ENCODE data around the gene CTU1. TPM values are rescaled to one million over a fixed set of nuclear protein-coding genes. Genes with fewer than 3 reads are reported as not detected.

Gene CTU1
- total and polyA plus RNA-seq, 4 donors = 2.5 to 9.8 (median 3.8) TPM

DNA sequence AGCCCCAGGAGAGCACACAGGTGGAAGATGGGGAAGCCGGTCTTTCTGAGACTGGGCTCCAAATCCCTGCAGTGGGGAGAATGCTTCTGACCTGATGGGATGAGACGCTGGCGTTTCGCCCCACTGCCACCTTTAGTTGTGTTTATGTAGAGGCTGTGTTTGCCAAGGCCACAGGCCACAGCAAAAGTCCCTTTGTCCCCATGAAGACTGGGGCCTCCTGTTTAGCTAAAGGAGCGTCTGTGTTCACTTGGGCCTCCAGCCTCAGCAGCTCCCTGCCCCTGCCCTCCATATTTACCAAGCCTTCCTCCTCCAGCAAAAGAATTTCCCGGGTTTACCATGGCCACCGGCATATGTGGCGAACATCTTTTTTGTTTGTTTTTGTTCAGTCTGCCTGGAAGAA lies 15.1 kb downstream of the CTU1 start:
- H3K9me3 ChIP-seq (ENCODE audit: control insufficient read depth in 4 of 4, insufficient read depth in 3 of 4, low read length in 3 of 4) = no peaks in the 10 kb centered on the region
- H3K4me1 ChIP-seq (ENCODE audit: control insufficient read depth in 5 of 5, insufficient read depth in 5 of 5, low read length in 5 of 5) = peaks cover 0 to 8% (median 0%) of the 10 kb centered on the region in 5 donors
- H3K9ac ChIP-seq (ENCODE audit: insufficient read depth in 1 of 2, low read length in 2 of 2) = no peak overlapping the region
- H3K27me3 ChIP-seq (ENCODE audit: control insufficient read depth in 3 of 3, insufficient read depth in 3 of 3, low read length in 2 of 3) = no peaks in the 10 kb centered on the region
- no peak overlapping the region for H3K4me3 ChIP-seq
- no peak overlapping the region for H3K27ac ChIP-seq (ENCODE audit: low read depth in 1 of 2, low read length in 1 of 2)
- 68 to 83% methylated on average over 8 of the region's 8 CpGs for WGBS, 2 donors
- H3K36me3 ChIP-seq (ENCODE audit: control insufficient read depth in 4 of 4, insufficient read depth in 4 of 4, low read length in 4 of 4) = peaks cover 0 to 4% (median 2%) of the 10 kb centered on the region in 4 donors
- TF ChIP-seq, protein P1, sequence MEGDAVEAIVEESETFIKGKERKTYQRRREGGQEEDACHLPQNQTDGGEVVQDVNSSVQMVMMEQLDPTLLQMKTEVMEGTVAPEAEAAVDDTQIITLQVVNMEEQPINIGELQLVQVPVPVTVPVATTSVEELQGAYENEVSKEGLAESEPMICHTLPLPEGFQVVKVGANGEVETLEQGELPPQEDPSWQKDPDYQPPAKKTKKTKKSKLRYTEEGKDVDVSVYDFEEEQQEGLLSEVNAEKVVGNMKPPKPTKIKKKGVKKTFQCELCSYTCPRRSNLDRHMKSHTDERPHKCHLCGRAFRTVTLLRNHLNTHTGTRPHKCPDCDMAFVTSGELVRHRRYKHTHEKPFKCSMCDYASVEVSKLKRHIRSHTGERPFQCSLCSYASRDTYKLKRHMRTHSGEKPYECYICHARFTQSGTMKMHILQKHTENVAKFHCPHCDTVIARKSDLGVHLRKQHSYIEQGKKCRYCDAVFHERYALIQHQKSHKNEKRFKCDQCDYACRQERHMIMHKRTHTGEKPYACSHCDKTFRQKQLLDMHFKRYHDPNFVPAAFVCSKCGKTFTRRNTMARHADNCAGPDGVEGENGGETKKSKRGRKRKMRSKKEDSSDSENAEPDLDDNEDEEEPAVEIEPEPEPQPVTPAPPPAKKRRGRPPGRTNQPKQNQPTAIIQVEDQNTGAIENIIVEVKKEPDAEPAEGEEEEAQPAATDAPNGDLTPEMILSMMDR (IDR thresholded peaks at IDR 0.05; ENCODE audit: control extremely low read depth, extremely low read depth) = no peak
- DNase-seq = no peak
- ATAC-seq (ENCODE audit: insufficient read depth, low FRiP score) = no peak

GRCh38 chr19:51091895-51092873 lies 16.0 kb downstream of the CTU1 start:
- H3K27ac ChIP-seq (ENCODE audit: low read depth in 1 of 2, low read length in 1 of 2) = no peak overlapping the region
- ATAC-seq (ENCODE audit: insufficient read depth, low FRiP score) = no peak
- WGBS, 2 donors = 53 to 67% methylated on average over 16 of the region's 16 CpGs

GRCh38 chr19:51091126-51091525 lies 17.1 kb downstream of the CTU1 start:
- no peaks in the 10 kb centered on the region for H3K9me3 ChIP-seq (ENCODE audit: control insufficient read depth in 4 of 4, insufficient read depth in 3 of 4, low read length in 3 of 4)
- H3K27me3 ChIP-seq (ENCODE audit: control insufficient read depth in 3 of 3, insufficient read depth in 3 of 3, low read length in 2 of 3) = no peaks in the 10 kb centered on the region
- no peaks in the 10 kb centered on the region for H3K36me3 ChIP-seq (ENCODE audit: control insufficient read depth in 4 of 4, insufficient read depth in 4 of 4, low read length in 4 of 4)
- no peak overlapping the region for H3K4me3 ChIP-seq
- H3K4me1 ChIP-seq (ENCODE audit: control insufficient read depth in 5 of 5, insufficient read depth in 5 of 5, low read length in 5 of 5) = peaks cover 0 to 8% (median 0%) of the 10 kb centered on the region in 5 donors
- TF ChIP-seq, protein P1 (IDR thresholded peaks at IDR 0.05; ENCODE audit: control extremely low read depth, extremely low read depth) = no peak
- no peak overlapping the region for H3K27ac ChIP-seq (ENCODE audit: low read depth in 1 of 2, low read length in 1 of 2)
- WGBS, 2 donors = 80 to 83% methylated on average over 10 of the region's 10 CpGs
- DNase-seq = no peak
- ATAC-seq (ENCODE audit: insufficient read depth, low FRiP score) = no peak
- H3K9ac ChIP-seq (ENCODE audit: insufficient read depth in 1 of 2, low read length in 2 of 2) = no peak overlapping the region

More at GRCh38 chr19:51091895-51092873, 16.0 kb downstream of the CTU1 start:
- DNase-seq = no peak
- H3K9me3 ChIP-seq (ENCODE audit: control insufficient read depth in 4 of 4, insufficient read depth in 3 of 4, low read length in 3 of 4) = no peaks in the 10 kb centered on the region
- H3K27me3 ChIP-seq (ENCODE audit: control insufficient read depth in 3 of 3, insufficient read depth in 3 of 3, low read length in 2 of 3) = no peaks in the 10 kb centered on the region
- H3K4me3 ChIP-seq = no peak overlapping the region
- H3K9ac ChIP-seq (ENCODE audit: insufficient read depth in 1 of 2, low read length in 2 of 2) = no peak overlapping the region
- peaks cover 0 to 8% (median 0%) of the 10 kb centered on the region in 5 donors for H3K4me1 ChIP-seq (ENCODE audit: control insufficient read depth in 5 of 5, insufficient read depth in 5 of 5, low read length in 5 of 5)
- TF ChIP-seq, protein P1 (IDR thresholded peaks at IDR 0.05; ENCODE audit: control extremely low read depth, extremely low read depth) = no peak
- H3K36me3 ChIP-seq (ENCODE audit: control insufficient read depth in 4 of 4, insufficient read depth in 4 of 4, low read length in 4 of 4) = no peaks in the 10 kb centered on the region
